GM21381 (cell line): ENCODE results near the gene CEP164.
A peak's percentile ranks its signal among the peaks of the same experiment; 100 is the strongest.

ENCODE experiments used
- ATAC-seq: cut with Tn5 transposase; IDR thresholded peaks from one replicate; pipeline ENCODE4 v1.9.1; 2021; ENCODE audit warnings: mild to moderate bottlenecking, moderate library complexity; ENCODE audit not compliant: unreplicated experiment

CEP164 gene

DNA sequence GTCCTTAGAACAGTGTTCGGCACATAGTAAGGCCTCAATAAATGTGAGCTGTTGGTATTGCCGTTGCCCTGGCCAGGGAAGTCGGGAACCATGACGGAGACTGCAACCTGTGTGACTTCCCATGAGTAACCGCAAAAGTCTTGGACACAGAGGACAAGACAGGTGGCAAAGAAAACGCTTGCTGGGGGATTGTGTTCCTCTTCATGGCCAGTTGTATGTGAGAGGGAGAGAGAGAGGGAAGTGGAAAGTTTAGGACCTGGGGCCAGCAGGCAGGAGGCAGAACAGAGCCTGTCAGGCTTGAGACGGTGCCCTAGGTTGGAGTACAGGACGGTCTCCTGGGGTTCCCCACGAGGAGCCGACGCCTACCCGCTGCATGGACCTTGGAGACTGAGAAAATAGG lies 90.2 kb downstream of the CEP164 start:
- no peak for ATAC-seq

DNA sequence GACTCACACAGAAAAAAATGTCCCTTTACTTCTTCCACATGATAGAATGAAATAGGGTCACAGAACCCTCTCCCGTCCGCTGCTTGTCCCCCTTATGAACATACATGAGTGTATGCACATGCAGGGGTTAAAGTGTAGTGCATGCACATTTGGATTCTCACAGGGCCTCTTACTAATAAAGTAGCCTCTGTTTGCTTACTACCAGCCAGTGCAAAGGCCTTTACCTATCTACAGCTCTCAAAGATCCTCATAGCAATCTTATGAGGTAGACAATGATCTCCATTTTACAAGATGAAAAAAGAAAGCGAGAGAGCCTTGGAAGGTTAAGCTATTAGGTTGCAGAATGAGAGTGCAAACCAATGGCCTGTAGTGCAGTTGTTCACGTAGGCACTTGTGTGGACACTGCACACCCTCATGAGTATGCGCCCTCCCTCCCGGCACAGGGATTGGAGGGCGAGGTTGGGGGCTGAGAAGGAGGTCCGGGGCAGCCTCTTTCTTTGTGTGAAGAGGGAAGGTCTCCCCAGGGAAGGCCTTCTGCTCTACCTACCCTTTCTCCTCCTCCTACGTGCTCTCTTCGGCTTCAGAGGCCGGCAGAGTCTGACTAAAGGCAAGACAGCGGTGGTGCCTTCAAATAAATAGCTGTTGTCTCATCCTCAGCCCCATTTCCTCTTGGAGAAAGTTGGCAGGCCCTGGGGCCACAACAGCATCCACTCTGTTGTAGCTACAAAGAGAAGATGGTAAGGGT lies 91.3 kb downstream of the CEP164 start:
- ATAC-seq, result no peak

DNA sequence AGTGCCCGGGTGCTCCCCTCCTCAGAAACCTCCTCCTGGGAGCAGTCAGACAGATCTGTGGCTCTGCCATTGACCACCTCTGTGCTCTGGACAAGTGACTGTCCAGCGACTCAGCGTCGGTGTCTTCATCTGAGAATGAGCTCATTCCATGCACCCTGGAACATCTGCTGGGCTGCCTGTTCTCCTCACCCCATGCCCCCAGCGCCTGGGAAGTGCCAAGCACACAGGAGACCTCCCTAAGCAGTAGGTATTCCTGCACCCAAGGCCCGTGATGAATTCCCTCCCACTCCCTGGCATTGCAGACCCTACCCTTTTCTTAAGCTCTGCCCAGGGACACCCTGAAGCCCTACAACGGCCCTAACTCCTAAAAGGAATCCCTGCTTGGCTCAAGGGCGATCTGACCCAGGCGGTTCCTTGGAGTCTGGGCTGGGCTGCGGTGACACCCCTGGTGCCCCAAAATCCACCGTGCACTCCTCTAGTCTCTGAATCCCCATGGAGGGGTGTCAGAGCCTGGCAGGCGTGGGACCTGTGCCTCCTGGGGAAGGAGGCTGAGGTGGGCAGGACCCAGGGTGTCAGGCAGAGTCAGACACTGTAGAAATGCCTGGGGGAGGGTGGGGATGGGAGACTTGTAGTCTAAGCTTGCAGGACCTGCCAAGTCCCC lies 92.0 kb downstream of the CEP164 start:
- no peak for ATAC-seq

DNA sequence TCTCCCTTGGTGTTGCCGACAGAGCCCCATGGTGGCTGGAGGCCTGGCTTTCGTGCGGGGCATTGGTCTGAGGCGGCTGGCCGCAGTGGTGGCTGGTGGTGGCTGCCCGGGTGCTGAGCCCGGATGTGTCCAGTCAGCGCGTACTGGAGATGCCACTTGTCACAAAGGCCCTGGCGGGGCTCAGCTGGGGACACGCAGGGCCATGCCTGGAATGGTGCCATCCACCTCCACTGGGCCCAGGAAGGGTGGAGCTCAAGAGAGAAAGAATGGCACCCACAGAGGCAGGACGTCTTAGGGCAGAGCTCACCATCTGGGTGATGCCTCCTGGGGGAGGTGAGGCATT lies 92.5 kb downstream of the CEP164 start:
- no peak for ATAC-seq

DNA sequence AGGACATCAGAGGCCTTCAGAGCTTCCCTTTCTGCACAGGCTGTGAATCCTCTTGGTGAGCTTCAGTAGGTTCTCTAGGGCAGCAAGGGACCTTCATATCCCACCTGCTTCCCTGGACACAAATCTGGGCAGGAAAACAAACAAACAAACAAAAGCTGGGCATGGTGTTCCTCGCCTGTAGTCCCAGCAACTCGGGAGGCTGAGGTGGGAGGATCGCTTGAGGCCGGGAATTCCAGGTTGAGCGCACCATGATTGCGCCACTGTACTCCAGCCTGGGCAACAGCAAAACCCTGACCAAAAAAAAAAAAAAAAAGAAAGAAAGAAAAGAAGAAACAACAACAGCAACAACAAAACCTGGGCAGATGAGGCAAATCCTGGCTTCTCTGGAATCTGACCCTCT lies 92.9 kb downstream of the CEP164 start:
- no peak for ATAC-seq

DNA sequence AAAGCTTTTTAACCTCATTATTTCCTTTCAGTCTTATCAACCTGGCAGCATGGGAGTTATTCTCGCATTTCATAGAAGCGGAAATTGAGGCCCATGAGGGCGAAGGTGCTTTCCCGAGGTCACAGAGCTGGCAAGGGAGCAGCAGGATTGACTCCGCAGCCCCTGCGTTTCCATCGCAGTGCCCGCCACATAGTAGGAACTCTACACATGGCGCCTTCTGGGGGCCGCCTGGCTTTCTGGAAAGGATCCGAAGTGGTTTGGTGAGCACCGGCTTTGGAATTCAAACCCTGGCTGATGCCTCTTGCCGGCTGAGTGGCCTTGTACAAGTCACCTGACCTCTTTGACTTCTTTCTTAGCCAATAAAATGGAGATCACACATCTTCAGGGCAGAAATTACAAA lies 93.4 kb downstream of the CEP164 start:
- ATAC-seq, result no peak

DNA sequence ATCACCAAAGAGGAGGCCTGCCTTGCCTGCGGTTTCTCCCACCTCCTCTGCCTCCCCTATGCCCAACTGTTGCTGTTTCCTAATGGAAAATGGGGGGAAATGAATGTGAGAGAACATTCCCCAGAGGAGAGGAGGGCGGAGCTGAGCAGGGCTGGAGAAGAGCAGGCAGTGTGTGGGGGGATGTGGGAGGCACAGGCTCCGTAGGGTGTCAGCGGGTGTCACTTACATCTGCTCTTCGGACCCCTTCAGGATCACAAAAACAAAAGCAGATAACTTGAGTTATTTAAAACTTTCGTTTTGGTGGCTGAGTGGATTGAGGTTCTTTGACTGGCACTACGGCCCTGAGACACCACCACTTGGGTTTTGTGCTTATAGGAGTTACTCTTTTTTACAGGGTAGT lies 93.8 kb downstream of the CEP164 start:
- no peak for ATAC-seq

DNA sequence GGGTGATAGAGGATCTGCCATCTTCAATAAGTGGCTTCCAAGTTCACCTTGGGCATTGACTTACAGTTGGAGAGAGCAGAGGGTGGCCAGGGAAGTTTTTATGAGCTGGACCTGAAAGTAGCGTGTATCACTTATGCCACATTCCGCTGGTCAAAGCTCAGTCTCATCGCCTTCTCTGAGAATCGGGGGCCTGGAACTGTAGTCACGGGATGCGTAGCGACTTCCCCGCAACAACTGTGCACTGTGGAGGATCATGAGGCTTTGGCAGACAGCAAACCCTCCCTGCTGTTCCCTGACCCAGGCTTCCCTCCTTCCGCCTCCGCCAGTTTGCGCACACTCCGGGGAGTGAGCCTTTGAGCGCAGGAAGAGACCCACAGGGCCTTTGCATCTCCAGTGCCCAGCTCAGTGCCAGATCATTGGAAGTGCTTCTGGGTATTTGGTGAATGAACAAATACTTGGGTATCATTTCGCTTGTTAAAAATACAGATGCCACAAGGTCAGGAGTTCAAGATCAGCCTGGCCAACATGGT lies 95.5 kb downstream of the CEP164 start:
- ATAC-seq, result no peak

DNA sequence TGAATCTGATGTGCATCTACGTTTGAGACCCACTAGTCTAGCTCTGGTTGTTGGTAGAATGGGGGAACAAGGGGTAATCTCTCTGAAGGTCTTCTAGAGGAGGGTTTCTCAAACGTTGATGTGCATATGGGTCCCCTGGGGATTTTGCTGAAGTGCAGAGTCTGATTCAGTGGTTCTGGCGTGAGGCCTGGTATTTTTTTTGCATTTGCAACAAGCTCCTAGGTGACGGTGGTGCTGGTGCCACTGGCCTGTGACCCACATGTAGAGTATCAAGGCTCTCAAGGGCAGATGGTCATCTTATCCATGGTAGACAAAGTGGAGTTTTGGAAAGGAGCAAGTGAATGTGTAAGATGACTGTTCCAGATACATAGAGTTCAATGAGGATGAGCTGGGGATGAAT lies 97.1 kb downstream of the CEP164 start:
- ATAC-seq, result no peak

DNA sequence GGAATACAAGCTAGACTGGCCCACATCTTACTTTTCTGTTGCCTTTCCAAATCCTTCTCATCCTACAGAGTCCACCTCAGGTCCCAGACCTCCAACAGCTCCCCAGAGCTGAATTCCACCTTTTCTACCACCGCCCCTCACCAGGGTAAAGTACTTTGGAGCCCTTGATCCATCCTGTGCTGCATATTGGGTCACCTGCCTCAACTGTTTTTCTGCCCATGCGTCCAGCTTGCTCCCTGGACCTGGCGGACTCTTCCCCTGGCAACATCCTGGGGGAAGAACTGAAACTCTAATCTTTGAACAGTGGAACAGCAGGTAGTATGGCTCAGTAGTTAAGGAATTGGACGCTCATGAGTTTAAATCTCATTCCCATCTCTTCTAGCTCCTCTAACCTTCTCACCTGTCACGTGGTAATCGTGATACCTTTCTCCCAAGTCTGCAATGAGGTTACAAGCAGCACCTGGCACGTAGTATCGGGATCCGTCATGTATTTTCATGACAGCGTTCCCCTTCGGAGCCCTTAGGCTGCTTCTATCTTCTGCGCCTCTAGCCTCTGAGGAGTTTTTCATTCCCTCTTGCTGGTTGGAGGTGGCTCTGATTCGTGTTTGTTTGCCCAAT lies 98.1 kb downstream of the CEP164 start:
- no peak for ATAC-seq

DNA sequence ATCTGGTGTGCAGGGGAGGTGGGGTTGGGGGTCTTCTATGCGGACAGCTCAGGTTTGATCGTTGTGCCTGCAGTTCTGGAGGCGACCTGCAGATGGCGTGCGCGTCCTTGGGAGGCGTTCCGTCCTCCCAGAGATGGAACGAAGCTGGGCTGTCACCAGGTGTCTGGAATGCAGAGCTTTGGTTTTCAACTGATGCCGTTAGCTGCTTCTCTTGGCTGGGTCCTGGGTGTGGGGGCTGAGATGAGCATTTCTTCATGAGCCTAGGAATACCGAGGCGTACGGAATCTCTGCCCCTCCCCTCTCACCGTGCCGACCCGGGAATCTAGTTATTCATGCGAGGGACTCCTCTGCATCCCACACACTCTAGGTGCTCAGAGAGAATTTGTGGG lies 98.6 kb downstream of the CEP164 start:
- ATAC-seq, result no peak

DNA sequence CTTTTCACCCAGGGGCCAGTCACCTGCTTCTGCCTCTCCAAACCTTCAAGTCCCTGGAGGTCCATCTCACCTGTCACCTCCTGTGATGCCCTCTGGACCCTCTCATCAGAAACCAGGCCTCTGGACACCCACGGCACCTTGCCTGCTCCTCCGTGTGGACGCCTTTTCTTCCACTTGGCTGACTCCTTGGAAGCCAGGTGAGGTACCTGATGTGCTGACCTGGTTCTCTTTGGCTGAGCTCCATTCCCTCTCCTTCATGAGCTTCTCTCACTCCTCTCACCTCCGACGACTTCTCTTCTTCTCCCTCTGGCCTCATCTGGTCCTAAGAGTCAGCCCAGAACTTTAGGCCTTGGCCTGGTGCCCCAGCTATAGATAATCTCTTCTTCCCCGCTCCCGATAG lies 99.3 kb downstream of the CEP164 start:
- no peak for ATAC-seq

DNA sequence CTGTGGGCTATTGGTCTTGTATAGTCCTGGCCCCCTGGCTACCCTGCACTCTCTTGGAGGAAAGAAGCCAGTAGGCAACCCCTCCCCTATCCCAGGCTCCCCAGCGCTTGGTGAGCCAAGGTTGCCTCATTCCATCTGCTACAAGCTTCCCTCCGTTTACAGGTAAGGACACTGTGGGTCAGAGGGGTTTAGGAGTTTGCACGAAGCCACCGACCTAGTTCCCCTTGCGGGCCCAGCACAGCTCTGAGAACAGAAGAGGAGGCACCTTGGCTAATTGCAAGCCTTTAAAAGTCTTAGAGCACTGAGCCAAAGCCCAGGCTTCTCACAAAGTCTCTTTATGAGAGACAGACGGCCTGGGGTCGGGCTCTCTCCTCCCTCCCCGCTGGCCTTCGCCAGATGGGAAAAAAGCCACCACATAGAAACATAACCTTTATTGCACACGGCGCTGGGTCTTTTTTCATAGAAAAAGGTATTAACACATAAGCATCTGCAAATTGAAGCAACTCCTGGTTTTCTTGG lies 99.8 kb downstream of the CEP164 start:
- ATAC-seq, result no peak

DNA sequence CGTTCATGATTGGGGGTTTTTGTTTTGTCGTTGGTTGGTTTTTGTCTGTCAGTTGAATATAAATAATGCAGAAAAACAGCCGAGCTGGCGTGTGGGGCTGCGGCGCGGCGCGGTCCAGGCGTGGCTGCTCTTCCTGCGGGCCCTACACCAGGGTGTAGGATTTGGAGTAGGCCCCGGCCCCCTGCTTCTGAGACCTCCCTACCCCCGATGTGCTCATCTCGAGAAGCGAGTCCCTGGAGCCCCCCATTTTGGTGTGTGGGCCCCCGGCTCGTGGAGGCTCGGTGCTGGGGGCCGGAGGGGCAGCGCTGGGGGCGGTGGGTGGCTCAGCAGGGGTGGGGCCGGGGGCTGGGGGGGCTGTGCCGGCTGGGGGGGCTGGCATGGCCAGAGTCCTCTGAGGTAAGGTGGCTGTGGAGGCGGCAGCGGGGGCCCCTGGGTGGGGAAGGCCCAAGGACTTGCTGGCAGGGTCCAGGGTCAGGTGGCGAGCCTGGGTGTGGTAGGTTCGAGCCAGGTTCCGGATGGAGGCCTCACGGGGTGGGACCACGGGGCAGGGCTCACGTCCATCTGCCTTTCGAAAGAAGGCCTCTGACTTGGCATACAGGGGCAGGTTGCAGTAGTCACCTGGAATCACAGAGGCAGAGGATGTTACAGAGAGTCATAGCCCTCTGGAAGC lies 100.7 kb downstream of the CEP164 start:
- ATAC-seq, result no peak

DNA sequence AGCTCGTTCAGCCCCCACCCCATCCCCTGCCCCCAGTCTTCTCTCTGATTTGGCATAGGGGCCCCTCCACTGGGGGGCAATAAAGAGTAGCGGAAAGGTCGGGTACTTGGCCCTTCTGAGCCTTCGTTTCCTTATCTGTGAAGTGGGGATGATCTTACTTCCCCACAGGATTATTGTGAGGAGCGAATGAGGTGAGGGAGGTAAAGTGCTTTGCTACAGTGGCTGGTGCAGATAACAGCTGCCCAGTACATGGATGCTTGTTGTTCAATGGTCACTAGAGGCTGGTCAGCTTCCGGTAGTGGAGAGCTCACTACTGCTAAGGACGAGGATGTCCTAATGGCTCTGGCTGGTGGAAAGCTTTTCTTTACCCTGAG lies 101.2 kb downstream of the CEP164 start:
- no peak for ATAC-seq

DNA sequence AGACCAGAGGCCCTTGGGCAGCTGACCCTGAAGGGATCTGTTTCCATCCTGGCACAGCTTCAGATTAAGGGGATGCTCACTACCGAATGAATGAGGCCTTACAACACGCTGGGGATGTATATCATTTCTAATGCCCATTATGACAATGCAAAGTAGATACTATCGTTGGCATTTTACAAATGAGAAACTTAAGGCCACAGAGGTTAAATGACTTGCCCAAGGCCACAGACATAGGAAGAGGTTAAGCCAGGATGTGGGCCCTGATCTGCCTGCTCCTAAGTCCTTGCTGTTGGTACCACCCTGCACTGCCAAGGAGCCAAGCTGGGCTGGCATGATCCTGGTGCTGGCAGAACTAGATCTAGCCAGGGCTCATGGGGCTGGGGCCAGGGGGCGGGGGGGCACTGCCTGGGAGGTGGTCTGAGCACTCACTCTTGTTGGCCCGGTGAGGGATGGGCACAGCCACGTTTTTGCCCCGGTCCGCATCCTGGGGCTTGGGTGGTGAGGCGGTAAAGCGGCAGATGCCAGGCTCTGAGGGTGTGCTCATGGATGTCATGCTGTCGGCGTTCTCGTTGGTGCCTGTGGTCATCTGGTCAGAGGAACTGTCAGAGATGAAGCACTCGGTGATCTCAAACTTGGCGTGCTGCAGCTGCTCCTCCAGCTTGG lies 102.8 kb downstream of the CEP164 start:
- ATAC-seq, result no peak

DNA sequence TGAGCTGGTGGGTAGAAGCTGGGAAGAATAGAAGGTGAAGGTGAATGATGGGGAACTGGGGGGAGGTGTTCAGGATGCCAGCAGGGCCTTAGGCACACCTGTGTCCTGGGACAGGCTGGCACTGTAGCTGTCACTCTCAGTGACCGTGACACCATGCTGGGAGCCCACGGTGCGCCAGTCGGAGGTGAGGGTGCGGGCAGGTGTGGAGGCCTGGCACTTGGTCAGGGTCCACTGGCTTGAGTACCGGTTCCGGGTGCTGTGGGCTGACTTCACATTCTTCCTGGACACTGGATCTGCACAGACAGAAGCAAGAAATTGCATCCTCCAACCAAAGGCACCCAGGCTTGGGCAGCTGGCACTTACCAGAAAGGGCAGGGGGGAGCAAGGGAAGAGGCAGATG lies 103.8 kb downstream of the CEP164 start:
- no peak for ATAC-seq

DNA sequence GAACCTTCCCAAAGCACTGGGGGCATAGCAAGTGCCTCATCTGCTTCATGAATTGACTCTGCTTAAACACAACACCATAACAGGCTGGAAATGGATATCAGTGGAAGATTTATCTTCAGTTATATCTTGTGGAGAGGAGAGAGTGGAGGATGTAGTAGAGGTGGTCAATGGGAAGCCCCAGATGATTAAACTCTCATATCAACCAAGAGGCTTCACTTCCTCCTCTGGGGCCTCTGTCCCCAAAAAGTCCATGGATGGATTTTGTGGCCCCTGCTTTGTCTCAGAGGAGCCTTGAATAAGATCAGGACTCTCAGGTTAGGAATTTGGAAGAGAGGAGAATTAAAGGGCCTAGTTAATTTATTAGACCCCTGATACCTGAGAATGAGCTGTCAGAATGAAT lies 106.1 kb downstream of the CEP164 start:
- ATAC-seq, result no peak

DNA sequence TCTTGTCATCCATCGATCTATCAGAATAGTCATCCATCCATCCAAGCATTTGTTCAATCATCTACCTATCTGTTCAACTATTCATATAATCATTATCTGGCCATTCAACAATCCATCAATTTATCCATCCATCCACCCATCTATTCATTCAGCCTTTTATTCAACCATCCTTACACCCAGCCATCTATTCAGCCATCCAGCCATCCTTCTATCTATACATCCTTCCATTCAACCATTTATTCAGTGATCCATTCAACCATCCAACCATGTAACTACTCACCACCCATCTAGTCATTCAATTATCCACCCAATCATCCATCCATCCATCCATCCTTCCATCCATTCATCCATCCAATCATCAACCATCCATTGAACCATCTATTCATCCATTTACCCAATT lies 106.8 kb downstream of the CEP164 start:
- ATAC-seq, result no peak

DNA sequence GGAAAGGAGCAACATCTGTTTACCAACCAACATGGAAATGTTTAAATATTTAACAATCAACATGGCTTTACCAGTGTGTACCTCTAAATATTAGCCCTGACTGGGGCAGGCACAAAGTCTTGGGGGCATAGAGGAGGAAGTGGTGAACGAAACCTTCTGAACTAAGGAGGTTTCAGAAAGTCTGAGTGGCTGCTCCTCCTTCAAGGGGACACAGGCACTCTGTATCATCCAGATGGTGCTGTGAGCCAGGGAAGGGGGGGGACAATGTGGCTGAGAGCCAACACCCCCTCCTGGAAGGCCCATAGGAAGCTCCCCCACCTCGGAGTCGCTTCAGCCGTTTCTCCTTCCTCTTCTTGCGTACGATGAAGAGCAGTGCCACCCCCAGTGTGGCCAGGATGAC lies 107.7 kb downstream of the CEP164 start:
- ATAC-seq, result peak; percentile 58
